NB4 (cell line): ENCODE data around the gene HYKK.

Experiments
- DNase-seq: peaks from one replicate; pipeline ENCODE4 v3.0.0; 2010; ENCODE audit warnings: low read depth
- H3K4me3 ChIP-seq: one replicate; pipeline ENCODE4 v1.5.1; 2011; ENCODE audit warnings: mild to moderate bottlenecking, low read depth, low read length, moderate library complexity
- CTCF ChIP-seq: IDR thresholded peaks from one replicate; pipeline ENCODE4 v1.5.1; 2012; ENCODE audit warnings: low read depth, low read length
- MYC ChIP-seq: IDR thresholded peaks from 2 replicates; pipeline ENCODE4 v1.6.1; 2011; ENCODE audit warnings: low read depth, low read length
- POLR2A ChIP-seq: IDR thresholded peaks from 2 replicates; pipeline ENCODE4 v1.6.1; 2011; ENCODE audit warnings: mild to moderate bottlenecking; ENCODE audit not compliant: insufficient read length; ENCODE audit errors: extremely low read depth
- TF ChIP-seq, protein P1 (sequence below): IDR thresholded peaks from 2 replicates; pipeline ENCODE4 v1.6.1; 2011; ENCODE audit warnings: low read depth, low read length

HYKK gene

GRCh38 chr15:78561490-78561889 lies 54.1 kb downstream of the HYKK start:
- no peak overlapping the region for H3K4me3 ChIP-seq
- no peak for DNase-seq
- TF ChIP-seq MYC (no peak), POLR2A (no peak), CTCF (no peak)
- TF ChIP-seq, protein P1, sequence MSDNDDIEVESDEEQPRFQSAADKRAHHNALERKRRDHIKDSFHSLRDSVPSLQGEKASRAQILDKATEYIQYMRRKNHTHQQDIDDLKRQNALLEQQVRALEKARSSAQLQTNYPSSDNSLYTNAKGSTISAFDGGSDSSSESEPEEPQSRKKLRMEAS: no peak

GRCh38 chr15:78563092-78563491 lies 55.7 kb downstream of the HYKK start:
- H3K4me3 ChIP-seq: no peak overlapping the region
- no peak for DNase-seq
- TF ChIP-seq, protein P1: no peak
- TF ChIP-seq CTCF: no peak
- no peak for TF ChIP-seq POLR2A

DNA sequence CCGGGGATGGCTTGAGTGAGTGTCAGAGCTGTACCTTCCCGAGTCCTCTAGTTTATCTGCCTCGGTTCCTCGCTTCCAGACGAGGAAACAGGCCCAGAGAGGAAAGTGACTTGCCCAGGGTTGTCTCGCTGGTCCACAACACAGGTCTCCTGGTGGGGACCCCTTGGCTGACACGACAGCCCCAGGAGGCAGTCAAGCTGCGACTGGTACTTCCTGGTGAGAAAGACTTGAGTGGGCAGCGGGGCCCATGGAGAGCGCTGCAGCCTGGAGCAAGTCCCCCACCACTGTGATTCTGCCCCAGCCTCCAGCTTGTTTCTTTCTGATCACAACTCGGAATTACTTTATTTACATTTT lies 57.3 kb downstream of the HYKK start:
- TF ChIP-seq CTCF (no peak), MYC (no peak)
- TF ChIP-seq, protein P1: no peak
- peak overlapping the region; percentile 34 for H3K4me3 ChIP-seq
- no peak for DNase-seq

DNA sequence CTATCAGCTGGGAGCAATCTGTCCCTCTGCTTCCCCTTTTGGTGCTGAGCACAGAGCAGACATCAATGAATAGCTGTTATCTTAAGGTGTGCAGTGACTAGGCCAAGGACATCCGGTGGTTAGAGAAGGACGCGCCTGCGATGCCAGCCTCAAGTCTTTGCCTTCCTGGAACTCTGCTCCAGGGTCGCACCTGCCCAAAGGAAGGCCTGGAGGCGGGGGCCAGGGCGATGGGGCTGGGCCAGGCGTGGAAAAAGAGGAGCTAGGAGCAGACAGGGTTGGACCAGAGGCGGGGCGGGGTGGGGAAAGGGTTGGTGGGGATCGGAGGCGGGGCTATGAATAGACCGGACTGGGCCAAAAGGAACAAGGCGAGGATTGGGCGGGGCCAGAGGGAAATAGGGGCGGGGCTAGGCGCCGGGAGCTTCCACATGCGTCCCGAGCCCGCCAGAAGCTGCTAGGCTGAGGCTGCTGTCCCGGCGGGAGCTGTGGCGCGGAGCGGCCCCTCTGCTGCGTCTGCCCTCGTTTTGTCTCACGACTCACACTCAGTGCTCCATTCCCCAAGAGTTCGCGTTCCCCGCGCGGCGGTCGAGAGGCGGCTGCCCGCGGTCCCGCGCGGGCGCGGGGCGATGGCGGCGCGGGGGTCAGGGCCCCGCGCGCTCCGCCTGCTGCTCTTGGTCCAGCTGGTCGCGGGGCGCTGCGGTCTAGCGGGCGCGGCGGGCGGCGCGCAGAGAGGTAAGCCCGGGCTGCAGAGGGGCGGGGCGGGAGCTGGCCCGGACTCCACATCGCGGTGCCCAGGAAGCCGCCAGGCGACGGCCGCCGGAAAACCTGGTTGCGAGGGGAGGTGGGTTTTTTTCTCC lies 57.9 kb downstream of the HYKK start, which contains the start of gene CHRNA5:
Gene CHRNA5 (plus strand): TSS at position 424 of the 854 bp plus-strand sequence. CDS start 200 bp downstream, at position 624.
- DNase-seq: peak; percentile 94
- TF ChIP-seq POLR2A (peak; percentile 81), CTCF (no peak), MYC (peak; percentile 36; the same call in 1 of the 2 replicates)
- TF ChIP-seq, protein P1: no peak; the same call in none of the 2 replicates
- peak within 1 kb of the TSS; percentile 65 for H3K4me3 ChIP-seq

DNA sequence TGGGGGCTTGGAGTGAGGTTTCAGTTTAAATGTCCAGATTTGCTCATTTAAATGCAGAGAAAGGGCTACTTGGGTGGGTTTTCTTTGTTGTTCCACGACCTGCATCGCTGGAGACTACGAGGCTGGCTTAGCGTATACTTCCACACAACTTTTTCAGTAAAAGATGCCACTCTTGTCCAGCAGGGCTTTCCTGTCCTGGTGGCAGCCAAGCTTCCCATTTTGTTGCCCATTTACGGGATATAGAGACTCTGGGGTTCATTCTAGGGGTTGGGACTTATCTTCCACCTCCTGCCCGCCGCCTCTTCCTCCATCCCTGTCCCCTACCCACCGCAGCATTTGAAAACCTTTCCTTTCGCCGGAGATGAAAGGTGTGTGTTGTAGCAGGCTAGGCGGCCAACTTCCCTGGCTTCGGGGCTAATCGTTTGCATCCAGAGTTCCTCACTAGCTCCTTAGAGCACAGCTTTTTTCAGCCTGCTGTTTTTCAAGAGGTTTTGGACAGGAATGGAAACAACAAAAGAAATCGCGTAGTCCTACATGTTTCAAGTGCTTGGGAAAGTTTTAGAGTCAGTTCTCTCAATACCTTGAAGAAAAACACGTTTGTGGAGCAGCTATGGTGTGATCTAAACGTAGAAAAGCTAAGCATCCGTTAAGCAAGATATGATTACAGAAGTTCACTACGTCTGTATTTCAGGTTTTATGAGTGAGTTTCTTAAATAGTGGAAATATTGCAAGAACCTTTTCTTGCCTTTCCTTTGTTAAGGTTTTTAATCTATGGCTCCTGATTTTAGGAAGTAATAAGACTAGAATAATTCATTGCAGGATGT lies 58.8 kb downstream of the HYKK start:
- DNase-seq: peak; percentile 34
- peak overlapping the region; percentile 65 for H3K4me3 ChIP-seq
- TF ChIP-seq, protein P1: no peak
- TF ChIP-seq POLR2A (no peak), MYC (no peak), CTCF (no peak)
